Kidney (tissue), 14 donors: ENCODE measurements around the gene TMIGD1. TPM values are rescaled to one million over a fixed set of nuclear protein-coding genes. Genes with fewer than 3 reads are reported as not detected.

Experiments
- DNase-seq, 5 donors: peaks; one replicate each; pipeline ENCODE4 v3.0.0-alpha.2; 2013 to 2020
- FAIRE-seq: peaks from 2 replicates; lab custom pipeline; 2012; peaks lifted over from hg19 to GRCh38; lab: Jason Lieb, UNC
- H3K27ac ChIP-seq, 2 donors: one replicate each; pipeline ENCODE4 v1.7.0; 2013; ENCODE audit warnings: low read depth in 2 of 2, low read length in 2 of 2, inconsistent platforms in 1 of 2
- H3K27me3 ChIP-seq: one replicate; pipeline ENCODE4 v1.7.1; 2013; ENCODE audit warnings: low read length, inconsistent platforms; ENCODE audit not compliant: control insufficient read depth, insufficient read depth
- H3K36me3 ChIP-seq, 3 donors: one replicate each; pipeline versions ENCODE4 v1.7.0 to v1.7.1; 2013; ENCODE audit warnings: low read length in 3 of 3, control low read depth in 1 of 3, inconsistent platforms in 1 of 3; ENCODE audit not compliant: insufficient read depth in 3 of 3, control insufficient read depth in 2 of 3
- H3K4me1 ChIP-seq, 3 donors: one replicate each; pipeline versions ENCODE4 v1.7.0 to v1.7.1; 2013; ENCODE audit warnings: low read length in 3 of 3, inconsistent platforms in 1 of 3, low read depth in 1 of 3; ENCODE audit not compliant: control insufficient read depth in 2 of 3, insufficient read depth in 2 of 3
- H3K4me3 ChIP-seq, 3 donors: one replicate each; pipeline versions ENCODE4 v1.7.0 to v1.8.1; 2013; ENCODE audit warnings: low read length in 3 of 3, control low read depth in 1 of 3, inconsistent platforms in 1 of 3
- H3K9ac ChIP-seq, 3 donors: one replicate each; pipeline versions ENCODE4 v1.7.0 to v1.7.1; 2013; ENCODE audit warnings: low read length in 3 of 3, control low read depth in 1 of 3, inconsistent platforms in 1 of 3
- H3K9me3 ChIP-seq, 3 donors: one replicate each; pipeline versions ENCODE4 v1.7.0 to v1.7.1; 2013; ENCODE audit warnings: low read length in 3 of 3, control low read depth in 1 of 3, inconsistent platforms in 1 of 3; ENCODE audit not compliant: control insufficient read depth in 2 of 3, insufficient read depth in 1 of 3
- CTCF ChIP-seq: IDR thresholded peaks from 3 replicates; pipeline ENCODE4 v1.5.1; 2012; ENCODE audit warnings: mild to moderate bottlenecking, moderate library complexity, borderline replicate concordance; ENCODE audit not compliant: insufficient read depth; ENCODE audit errors: extremely low read depth
- intact Hi-C: fragments of 100-400 bp; cut with DNase I; formaldehyde crosslinking; loops from one replicate; pipeline ENCODE4 v1.11.1; 2022
- polyA plus RNA-seq: library from polyadenylated mRNA; stranded (reverse); fragments of 350-450 nt; fragmentation: Illumina TruSeq; extraction: RNeasy Lipid Tissue Mini Kit (QIAGEN cat#74804); gene quantifications from one replicate; pipeline ENCODE4 v1.2.3, GENCODE V29; 2014; ENCODE audit warnings: low read depth, low replicate concordance; ENCODE audit not compliant: insufficient read depth
- total RNA-seq: library from RNA; stranded (reverse); fragmentation: NEBNext Ultra II Directional; extraction: Animal tissue kit (Norgen Biotek cat#: 25700); gene quantifications from one replicate; pipeline ENCODE4 v1.2.1, GENCODE V29; 2021
- donor health status: control.
- donor health status: control.
- donor health status: control.
- donor health status: control.
- donor health status: control.
- donor health status: DM: yes; HTN: yes; CAD: no.
- donor health status: Normal renal cell carcinoma (clear cell type).

The TMIGD1 gene
- total and polyA plus RNA-seq, 2 donors from 2014 or later, result 0.90 TPM; not detected in 1

- intact Hi-C loops, result no loop called here
- H3K9me3 ChIP-seq, result peaks cover 0 to 4% (median 0%) of the 10 kb centered on the region in 3 donors
- H3K27ac ChIP-seq, result no peak overlapping the region
- TF ChIP-seq CTCF, result no peak
- no peak overlapping the region for H3K9ac ChIP-seq
- FAIRE-seq (no peak), DNase-seq (peak in 1 of 5 donors; percentile 82)
- H3K4me3 ChIP-seq, result no peak overlapping the region
- no peaks in the 10 kb centered on the region for H3K27me3 ChIP-seq
- no peaks in the 10 kb centered on the region for H3K36me3 ChIP-seq
- H3K4me1 ChIP-seq, result no peaks in the 10 kb centered on the region
Measured at GRCh38 chr17:30363715-30364202, 29.9 kb upstream of the TMIGD1 start.

GRCh38 chr17:30361766-30362279 is 28.0 kb upstream of the TMIGD1 start:
- Histone ChIP-seq H3K4me3 (no peak overlapping the region), H3K27ac (no peak overlapping the region), H3K9ac (no peak overlapping the region), H3K27me3 (no peaks in the 10 kb centered on the region), H3K36me3 (no peaks in the 10 kb centered on the region), H3K4me1 (no peaks in the 10 kb centered on the region), H3K9me3 (peaks cover 0 to 4% (median 0%) of the 10 kb centered on the region in 3 donors)
- intact Hi-C loops, result no loop called here
- DNase-seq (no peak), FAIRE-seq (no peak)
- no peak for TF ChIP-seq CTCF

GRCh38 chr17:30360086-30360808 is 26.4 kb upstream of the TMIGD1 start:
- H3K9ac ChIP-seq, result no peak overlapping the region
- H3K27ac ChIP-seq, result no peak overlapping the region
- no peak for TF ChIP-seq CTCF
- H3K27me3 ChIP-seq, result no peaks in the 10 kb centered on the region
- no peak overlapping the region for H3K4me3 ChIP-seq
- DNase-seq (no peak), FAIRE-seq (no peak)
- peaks cover 0 to 4% (median 0%) of the 10 kb centered on the region in 3 donors for H3K9me3 ChIP-seq
- H3K36me3 ChIP-seq, result no peaks in the 10 kb centered on the region
- no peaks in the 10 kb centered on the region for H3K4me1 ChIP-seq
- intact Hi-C loops, result no loop called here
